HL-60/S4 treated with phorbol 12-myristate 13-acetate at 8.2 ng/mL for 4 days and 3 days (cell line): ENCODE data around the gene RSPH3.
"Not testable (repeated sequence)": the region's sequence is repeated elsewhere in the genome, so short reads cannot be mapped to it uniquely, and the experiment has no call there.

Experiments used
- in situ Hi-C: fragments of 300-500 bp; cut with MboI; formaldehyde crosslinking; loops from 2 replicates; pipeline ENCODE4 v1.15.0; 2022; ENCODE audit warnings: low sequenced_read_pairs

RSPH3 gene

DNA sequence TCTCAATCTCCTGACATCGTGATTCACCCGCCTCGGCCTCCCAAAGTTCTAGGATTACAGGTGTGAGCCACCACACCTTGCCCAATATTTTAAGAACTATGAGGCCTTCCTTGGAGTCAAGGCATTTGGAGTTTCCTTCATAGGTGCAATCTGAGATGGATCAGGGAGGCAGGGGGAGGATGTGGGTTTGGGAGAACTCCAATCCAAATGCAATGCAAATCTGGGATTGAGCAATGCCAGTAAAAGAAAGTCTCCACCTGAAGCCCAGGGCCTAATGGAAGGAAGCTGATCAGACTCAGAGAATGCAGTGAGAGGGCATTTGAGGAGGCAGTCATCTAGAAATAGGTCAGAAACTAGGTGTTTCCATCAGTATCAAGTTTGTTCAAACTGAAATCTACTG, 21.2 kb downstream of the RSPH3 start:
- in situ Hi-C loops = loop anchor here (10.0 kb wide), 1 partner anchor 284 kb away; no protein-coding TSS in a partner anchor

DNA sequence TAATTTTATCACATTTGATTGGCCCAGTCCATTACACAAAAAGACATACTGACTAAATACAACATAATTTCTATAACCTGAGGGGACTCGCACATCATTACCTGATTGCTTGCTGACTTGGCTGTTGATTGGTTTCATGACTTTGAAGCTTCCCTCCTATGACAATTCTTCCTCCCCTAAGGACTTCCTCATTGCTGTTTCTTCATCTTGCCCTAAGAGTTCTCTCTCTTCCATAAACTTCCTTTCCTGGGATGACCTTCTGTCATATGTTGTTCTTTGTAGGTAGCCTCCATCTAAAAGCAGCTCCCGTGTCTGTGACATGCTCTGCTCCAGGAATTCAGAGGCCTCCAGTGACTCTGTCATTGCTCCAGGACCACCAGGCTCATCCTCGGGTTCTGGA, 22.6 kb downstream of the RSPH3 start:
- in situ Hi-C loops = loop anchor here (10.0 kb wide), 1 partner anchor 283 kb away; no protein-coding TSS in a partner anchor

DNA sequence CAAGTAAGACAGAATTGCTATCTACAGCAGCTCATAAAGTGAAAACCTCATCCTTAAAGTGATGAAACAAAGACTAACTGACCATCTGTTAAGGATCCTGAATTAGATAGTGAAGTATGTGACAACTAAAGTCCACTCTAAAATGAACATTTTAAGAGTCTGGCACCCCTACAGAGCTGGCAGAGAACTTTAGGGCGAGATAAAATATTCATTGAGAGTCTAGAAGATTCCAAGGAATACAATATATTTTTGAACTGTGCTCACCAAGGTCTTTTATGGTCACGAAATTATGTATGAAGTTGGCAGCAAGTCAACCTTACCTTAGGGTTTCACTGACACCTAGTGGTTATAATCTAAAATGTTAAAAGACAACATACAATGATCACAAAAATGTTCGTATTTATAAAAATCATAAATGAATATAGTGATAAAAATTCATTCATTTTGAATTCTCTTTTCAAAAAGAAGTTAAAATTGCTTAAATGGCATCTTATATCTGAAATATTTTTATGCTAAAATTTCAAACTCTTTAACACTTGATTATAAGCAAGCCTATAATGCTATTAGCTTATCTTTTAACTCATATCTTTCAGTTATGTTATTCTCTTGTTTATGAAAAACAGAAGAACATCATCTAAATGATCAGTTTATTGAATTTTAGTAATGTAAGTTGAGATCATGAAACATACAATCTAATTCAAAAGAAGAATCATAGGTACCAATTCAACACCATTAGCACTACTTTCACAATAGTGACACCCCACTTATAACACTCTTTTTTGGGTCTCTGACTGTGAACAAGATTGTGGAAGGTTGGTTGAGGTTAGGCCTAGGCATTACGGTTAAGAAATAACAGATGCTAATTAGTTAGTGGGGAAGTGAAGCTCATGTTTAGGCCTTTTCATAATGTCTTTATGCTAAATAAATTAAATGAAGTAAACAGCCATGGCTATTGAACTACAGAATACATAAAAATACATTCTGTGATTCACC, 27.5 kb downstream of the RSPH3 start:
- in situ Hi-C loops = loop anchor here (10.0 kb wide), 1 partner anchor 278 kb away; no protein-coding TSS in a partner anchor

DNA sequence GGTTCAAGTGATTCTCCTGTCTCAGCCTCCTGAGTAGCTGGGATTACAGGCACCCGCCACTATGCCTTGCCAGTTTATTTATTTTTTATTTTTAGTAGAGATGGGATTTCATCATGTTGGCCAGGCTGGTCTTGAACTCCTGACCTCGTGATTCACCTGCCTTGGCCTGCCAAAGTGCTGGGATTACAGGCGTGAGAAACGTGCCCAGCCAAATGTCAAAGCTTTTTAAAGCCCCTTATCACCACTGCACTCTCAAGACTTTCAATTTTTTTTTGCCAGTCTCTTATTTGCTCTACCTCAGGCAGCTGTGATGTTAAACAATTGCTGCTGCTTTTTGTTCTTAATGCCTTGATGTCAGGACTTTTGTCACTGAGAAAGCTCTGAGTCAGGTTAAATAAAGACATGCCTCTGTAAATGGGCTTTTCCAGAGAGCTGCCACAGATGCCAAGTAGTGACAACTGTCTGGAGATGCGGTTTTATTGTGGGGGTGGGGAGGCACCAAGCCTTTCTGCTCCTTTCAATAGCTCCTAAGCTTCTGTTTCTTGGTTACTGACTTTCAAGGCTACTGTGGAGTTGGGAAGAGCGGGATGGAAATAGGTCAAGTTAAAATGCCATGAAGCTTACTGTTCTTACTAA, 29.2 kb downstream of the RSPH3 start:
- in situ Hi-C loops = loop anchor here (10.0 kb wide), 1 partner anchor 276 kb away; no protein-coding TSS in a partner anchor

DNA sequence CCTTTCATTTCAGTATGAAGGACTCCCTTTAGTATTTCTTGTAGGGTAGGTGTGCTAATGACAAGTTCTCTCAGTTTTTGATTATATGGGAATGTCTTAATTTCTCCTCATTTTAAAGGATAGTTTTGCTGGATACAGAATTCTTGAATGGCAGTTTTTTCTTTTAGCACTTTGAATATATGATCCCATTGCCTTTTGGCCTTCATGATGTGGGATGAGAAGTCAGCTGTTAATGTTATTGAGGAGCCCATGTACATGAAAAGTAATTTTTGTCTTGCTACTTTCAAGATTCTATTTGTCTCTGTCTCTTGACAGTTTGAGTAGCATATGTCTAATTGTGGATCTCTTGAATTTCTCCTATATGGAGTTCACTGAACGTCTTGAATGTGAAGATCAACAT, 30.9 kb downstream of the RSPH3 start:
- in situ Hi-C loops = no loop called here

DNA sequence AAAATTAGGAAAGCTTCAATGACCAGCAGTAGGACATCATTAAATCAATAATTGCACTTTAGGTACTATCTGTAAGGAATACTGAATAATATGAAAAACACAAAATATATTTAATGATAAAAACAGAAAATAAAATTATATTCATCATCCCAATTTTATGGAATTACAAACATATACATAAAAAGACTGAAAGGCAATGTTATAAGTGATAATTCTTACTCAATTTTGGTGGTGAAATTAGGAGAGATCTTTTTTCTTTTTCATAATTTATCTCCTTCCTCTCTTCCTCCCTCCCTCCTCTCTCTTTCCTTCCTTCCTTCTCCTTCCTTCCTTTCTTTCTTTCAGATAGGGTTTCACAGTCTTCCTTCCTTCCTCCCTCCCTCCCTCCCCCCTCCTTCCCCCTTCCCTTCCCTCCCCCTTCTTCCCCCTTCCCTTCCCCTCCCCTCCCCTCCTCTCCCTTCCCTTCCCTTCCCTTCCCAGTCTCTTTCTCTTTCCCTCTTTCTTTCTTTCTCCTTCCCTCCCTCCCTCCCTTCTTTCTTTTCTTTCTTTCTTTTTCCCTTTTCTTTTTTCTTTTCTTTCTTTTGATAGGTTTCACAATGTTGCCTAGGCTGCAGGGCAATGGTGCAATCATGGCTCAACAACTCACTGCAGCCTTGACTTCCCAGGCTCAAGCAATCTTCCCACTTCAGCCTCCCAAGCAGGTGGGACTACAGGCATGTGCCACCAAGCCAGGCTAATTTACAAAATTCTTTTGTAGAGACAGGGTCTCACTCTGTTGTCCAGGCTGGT, 36.8 kb downstream of the RSPH3 start:
- in situ Hi-C loops = no loop called here

DNA sequence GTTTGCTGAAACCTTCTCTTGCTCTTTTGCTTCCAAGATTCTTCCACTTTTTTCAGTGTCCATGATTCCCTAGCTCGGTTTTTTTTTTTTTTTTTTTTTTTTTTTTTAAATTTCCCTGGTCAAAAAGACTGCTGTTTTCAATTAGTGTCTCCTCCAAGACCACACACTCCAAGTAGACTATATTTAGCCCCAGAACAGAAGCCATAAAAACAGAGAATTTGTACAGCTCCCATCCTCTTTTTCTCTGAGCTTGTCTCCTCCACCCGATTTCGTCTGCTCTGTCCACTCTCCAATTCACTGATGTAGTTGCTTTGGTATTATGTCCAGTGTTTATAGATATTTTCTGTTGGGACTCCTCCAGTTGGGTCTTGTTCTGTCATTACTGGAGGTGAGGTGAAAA, 37.6 kb downstream of the RSPH3 start:
- in situ Hi-C loops = no loop called here

DNA sequence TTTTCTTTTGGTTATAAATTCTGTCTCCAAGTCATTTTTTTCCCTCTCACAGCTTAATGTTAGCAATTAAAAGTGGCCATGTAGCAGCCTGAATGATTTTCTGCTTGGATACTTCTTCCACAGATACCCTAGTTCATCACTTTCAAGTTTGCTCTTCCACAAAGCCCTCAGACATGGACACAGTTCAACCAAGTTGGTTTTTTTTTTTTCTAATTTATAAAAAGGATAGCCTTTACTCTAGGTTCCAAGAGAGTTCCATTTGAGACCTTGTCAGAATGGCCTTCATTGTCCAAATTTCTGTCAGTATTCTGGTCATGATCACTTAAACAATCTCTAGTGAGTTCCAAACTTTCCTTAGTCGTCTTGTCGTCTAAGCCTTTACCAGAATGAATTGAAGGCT, 40.0 kb downstream of the RSPH3 start:
- in situ Hi-C loops = no loop called here

DNA sequence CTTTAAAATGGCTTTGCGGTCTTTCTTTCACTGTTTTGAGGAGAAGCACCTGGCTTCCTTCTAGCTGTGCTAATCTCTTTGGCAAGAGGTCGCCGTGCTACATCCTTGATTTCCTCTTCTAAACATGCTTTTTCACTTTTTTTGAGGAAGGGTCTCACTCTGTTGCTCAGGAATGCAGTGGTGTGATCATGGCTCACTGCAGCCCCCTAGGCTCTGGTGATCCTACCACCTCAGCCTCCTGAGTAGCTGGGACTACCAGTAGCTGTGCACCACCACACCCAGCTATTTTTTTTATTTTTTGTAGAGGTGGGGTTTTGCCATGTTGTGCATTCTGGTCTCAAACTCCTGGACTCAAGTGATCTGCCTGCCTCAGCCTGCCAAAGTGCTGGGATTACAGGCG, 40.5 kb downstream of the RSPH3 start:
- in situ Hi-C loops = no loop called here

DNA sequence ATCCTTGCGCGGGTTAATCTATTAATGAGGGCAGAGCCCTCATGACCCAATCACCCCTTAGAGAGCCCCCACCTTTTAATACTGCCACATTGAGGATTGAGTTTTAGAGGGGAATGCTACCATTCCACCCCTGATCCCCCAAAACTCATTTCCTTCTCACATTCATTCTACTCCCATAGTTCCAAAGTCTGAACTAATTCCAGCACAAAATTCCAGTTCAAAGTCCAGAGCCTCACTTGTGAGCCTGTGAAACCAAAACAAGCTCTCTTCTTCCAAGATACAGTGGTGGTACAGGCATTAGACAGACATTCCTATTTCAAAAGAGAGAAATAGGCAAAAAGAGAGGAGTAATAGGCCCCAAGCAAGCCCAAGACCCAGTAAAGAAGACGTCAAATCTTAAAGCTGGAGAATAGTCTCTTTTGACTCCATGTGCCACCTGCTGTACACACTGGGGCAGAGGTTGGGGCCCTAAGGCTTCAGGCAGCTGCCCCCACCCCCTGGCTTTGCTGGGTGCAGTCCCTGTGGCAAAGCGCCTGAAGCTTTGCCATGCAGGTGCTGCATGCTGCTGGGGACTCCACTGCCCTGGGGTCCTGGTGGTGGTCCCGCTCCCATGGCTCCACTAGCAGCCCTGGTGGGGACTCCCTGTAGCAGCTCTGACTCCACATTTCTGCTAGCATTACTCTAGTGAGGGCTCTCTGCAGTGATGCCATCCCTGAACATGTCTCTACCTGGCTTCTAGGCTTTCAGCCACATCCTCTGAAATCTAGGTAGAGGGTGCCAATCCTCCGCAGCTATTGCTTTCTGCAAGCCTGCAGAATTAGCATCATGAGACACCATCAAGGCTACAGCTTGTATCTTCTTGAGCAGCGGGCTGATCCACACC, 41.3 kb downstream of the RSPH3 start:
- in situ Hi-C loops = no loop called here

DNA sequence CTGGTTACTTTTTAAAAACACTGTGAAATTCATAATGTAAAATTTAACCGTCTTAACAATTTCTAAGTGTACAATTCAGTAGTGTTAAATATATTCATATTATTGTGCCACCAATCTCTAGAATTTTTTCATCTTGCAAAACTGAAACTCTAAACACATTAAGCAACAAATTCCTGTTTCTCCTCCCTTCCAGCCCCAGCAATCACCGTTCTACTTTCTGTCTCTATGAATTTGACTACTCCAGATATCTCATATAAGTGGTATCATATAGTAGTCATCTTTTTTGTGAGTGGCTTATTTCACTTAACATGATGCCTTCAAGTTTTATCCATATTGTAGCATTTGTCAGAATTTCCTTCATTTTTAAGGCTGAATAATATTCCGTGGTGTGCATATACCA, 44.7 kb downstream of the RSPH3 start:
- in situ Hi-C loops = no loop called here

DNA sequence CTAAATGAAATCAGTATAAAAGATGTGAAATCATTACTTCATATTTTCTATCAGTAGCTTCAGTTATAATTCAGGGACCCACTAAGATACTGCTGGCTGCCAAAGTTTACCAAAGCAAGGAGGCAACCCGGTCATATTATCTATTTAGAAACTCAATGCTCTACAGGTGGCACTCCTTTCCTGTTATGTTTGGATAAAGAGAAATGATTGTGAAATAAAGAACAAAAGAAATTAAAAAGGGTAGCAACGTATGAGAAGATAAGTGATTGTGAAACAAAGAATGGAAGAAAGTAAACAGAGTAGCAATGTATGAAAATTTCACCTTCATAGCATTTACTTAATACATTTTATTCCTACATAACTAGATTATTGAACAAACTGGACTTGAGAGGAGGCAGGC, 45.2 kb downstream of the RSPH3 start:
- in situ Hi-C loops = no loop called here

DNA sequence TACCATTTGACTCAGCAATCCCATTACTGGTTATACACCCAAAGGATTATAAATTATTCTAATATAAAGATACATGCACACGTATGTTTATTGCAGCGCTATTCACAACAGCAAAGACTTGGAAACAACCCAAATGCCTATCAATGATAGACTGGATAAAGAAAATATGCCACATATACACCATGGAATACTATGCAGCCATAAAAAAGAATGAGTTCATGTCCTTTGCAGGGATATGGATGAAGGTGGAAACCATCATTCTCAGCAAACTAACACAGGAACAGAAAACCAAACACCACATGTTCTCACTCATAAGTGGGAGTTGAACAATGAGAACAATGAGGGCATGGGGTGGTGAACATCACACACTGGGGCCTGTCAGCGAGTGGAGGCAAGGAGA, 48.0 kb downstream of the RSPH3 start:
- in situ Hi-C loops = not testable (repeated sequence)

DNA sequence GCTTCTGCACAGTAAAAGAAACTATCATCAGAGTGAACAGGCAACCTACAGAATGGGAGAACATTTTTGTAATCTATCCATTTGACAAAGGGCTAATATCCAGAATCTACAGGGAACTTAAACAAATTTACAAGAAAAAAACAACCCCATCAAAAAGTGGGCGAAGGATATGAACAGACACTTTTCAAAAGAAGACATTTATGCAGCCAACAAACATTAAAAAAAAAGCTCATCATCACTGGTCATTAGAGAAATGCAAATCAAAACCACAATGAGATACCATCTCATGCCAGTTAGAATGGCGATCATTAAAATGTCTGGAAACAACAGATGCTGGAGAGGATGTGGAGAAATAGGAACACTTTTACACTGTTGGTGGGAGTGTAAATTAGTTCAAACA, 48.4 kb downstream of the RSPH3 start:
- in situ Hi-C loops = not testable (repeated sequence)

DNA sequence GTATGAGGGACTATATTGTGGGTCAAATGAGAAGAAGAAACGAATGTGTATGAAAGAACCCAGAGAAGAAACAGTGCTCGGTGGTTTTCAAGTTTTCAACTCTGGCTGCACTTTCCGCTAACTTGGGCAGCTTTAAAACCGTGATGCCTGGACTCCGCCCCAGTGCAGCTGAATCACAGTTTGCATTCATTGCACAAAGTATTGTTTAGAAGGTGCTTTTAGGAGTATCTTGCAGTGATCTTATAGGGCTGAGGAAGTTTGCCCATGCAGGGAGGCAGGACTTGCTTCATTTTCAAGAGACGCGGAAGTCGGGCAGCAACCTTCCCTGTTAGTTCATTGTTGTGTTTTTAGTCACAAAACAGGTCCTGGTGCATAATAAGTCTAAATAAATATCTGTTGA, 52.7 kb downstream of the RSPH3 start:
- in situ Hi-C loops = no loop called here

DNA sequence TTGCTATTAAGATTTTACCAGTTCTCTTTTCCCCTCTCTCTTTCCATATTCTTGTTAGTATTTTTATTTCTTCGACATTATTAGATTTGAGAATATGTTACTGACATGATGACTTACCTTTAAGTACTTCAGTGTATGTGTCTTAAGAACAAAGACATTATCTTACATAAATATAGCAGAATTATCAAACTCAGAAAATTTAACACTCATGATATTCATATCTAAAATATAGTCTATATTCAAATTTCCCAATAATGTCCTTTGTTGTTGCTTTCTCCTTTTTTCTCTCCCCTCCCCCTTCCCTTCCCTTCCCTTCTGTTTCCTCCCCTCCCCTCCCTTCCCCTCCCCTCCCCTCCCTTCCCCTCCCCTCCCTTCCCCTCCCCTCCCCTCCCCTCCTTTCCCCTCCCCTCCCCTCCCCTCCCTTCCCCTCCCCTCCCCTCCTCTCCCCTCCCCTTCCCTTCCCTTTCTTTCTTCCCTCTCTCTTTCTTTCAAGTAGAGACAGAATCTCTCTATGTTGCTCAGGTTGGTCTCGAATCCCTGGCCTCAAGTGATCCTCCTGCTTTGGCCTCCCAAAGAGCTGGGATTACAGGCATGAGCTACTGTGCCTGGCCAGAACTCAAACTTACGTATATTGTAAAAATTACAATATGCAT, 56.5 kb downstream of the RSPH3 start:
- in situ Hi-C loops = no loop called here

DNA sequence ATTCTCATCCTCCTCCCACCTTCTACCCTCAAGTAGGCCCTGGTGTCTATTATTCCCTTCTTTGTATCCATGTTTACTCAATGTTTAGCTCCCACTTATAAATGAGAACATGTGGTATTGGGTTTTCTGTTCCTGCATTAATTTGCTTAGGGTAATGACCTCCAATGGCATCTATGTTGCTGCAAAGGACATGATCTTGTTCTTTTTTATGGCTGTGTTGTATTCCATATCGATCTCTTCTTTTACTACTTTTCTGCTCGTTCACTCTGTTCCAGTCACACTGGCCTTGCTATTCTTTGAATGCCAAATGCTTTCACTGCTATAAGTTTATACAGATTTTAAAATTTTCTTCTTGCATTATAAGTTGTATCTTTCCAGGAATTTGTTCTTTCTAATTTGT, 57.7 kb downstream of the RSPH3 start:
- in situ Hi-C loops = no loop called here

DNA sequence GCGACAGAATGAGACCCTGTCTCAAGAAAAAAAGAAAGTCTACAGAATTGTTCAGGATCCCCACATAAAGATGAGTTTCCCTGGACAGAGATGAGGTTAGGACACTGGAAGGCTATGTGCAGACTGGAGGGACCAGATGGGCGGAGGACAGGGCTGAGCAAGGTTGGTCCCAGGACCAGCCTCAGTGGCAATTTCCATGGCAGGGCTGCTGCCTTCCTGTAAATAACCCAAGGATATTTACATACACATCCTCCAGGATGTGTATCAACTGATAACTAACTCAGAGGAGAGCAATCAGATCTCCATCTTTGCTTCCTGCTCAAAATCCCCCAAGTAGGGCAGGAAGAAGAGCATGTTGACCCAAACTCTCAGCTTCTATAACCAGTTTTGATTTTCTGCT, 58.8 kb downstream of the RSPH3 start:
- in situ Hi-C loops = no loop called here

DNA sequence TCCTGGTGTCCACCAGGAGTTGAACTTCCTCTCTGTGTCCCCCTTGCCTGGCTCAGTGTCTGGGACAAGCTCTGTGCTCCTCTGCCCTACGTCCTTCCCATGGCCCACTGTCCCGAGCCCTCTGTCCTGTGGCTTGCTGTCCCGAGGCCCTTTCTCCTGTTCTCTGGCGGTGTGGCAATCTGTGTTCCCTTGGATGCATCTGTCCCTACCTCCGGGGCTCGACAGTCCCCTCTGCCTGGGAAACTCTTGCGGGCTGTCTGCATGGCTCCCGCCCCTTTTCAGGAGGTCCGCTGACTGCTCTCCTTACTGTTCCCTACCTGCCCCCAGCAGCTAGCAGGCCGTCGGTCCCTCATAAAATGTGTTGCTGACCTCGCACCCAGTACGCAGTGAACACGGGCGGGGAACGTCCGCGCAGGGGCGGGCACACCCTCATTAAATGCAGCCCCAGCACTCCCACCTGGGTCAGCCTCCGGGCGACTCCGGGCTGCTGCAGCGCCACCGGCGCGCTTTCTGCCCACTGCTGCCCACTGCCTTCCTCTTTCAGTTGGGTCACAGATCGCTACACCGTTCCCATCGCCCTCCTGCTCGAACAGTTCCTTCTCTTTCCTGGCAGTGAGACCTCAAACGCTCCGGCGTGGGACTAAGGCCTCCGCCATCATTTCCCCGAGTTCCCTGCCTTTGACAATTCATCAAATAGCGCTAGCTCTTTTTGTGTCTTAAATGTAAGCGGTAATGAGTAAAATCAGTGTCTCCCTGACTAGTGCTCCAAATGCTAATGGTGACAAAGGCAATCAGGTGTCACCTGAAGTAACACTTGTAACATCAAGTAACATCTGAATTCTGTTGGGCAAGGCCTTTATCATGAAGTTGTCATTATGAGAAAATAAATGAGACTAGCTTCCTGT, 60.5 kb downstream of the RSPH3 start:
- in situ Hi-C loops = no loop called here
